HepG2 (cell line): Measurements from ENCODE around the gene PRR5L. TPM values are rescaled to one million over a fixed set of nuclear protein-coding genes. Genes with fewer than 3 reads are reported as not detected.

Source experiments
- GATA4 ChIP-seq: sonication (generic); IDR thresholded peaks from 2 replicates; pipeline ENCODE4 v1.6.1; 2016; ENCODE audit warnings: antibody characterized with exemption, low read depth, borderline replicate concordance
- HMGA1 ChIP-seq: sonication (generic); formaldehyde crosslinking; conservative IDR thresholded peaks from 2 replicates; pipeline ENCODE4 v1.4.0; 2020; ENCODE audit warnings: missing genetic modification reagents
- IRF2 ChIP-seq: IDR thresholded peaks from 2 replicates; pipeline ENCODE4 v1.6.1; 2018; ENCODE audit warnings: missing genetic modification reagents, missing compliant biosample characterization
- MEIS2 ChIP-seq: sonication (generic); formaldehyde crosslinking; IDR thresholded peaks from 2 replicates; pipeline ENCODE4 v1.9.0; 2021; ENCODE audit warnings: mild to moderate bottlenecking, missing genetic modification reagents
- MYC ChIP-seq: sonication (generic); formaldehyde crosslinking; IDR thresholded peaks from 2 replicates; pipeline ENCODE4 v1.9.0; 2021; ENCODE audit warnings: missing genetic modification reagents, borderline replicate concordance
- PAWR ChIP-seq: sonication (generic); formaldehyde crosslinking; IDR thresholded peaks from 2 replicates; pipeline ENCODE4 v1.4.0; 2020; ENCODE audit warnings: missing genetic modification reagents, mild to moderate bottlenecking, borderline replicate concordance
- PLRG1 ChIP-seq: fragments of 450-650 bp; conservative IDR thresholded peaks from 2 replicates; pipeline ENCODE4 v1.6.1; 2016
- SKIL ChIP-seq: sonication (generic); formaldehyde crosslinking; IDR thresholded peaks from 2 replicates; pipeline ENCODE4 v1.8.0; 2022; ENCODE audit warnings: missing genetic modification reagents, mild to moderate bottlenecking, moderate library complexity, borderline replicate concordance
- SMAD9 ChIP-seq: sonication (generic); formaldehyde crosslinking; IDR thresholded peaks from 2 replicates; pipeline ENCODE4 v1.5.1; 2020; ENCODE audit warnings: mild to moderate bottlenecking, missing genetic modification reagents
- ZBTB33 ChIP-seq: sonication (generic); formaldehyde crosslinking; IDR thresholded peaks from 2 replicates; pipeline ENCODE4 v1.4.0; 2020; ENCODE audit warnings: missing genetic modification reagents
- ZFP36L1 ChIP-seq: sonication (generic); formaldehyde crosslinking; IDR thresholded peaks from 2 replicates; pipeline ENCODE4 v1.8.0; 2022; ENCODE audit warnings: mild to moderate bottlenecking, missing genetic modification reagents, moderate library complexity
- ZFP41 ChIP-seq: sonication (generic); formaldehyde crosslinking; IDR thresholded peaks from 2 replicates; pipeline ENCODE4 v1.4.0; 2020; ENCODE audit warnings: mild to moderate bottlenecking, missing genetic modification reagents, borderline replicate concordance
- ZNF276 ChIP-seq: sonication (generic); formaldehyde crosslinking; IDR thresholded peaks from 2 replicates; pipeline ENCODE4 v1.4.0; 2020; ENCODE audit warnings: mild to moderate bottlenecking, low read depth, missing genetic modification reagents
- ZNF747 ChIP-seq: sonication (generic); formaldehyde crosslinking; IDR thresholded peaks from 2 replicates; pipeline ENCODE4 v1.8.1; 2023; ENCODE audit warnings: missing genetic modification reagents, mild to moderate bottlenecking, borderline replicate concordance
- ZSCAN31 ChIP-seq: sonication (generic); formaldehyde crosslinking; IDR thresholded peaks from 2 replicates; pipeline ENCODE4 v1.5.0; 2020; ENCODE audit warnings: low read depth, mild to moderate bottlenecking, missing genetic modification reagents
- ZSCAN5A ChIP-seq: sonication (generic); formaldehyde crosslinking; IDR thresholded peaks from 2 replicates; pipeline ENCODE4 v1.8.0; 2022; ENCODE audit warnings: mild to moderate bottlenecking, missing genetic modification reagents, borderline replicate concordance
- polyA plus RNA-seq, 8 experiments: library from polyadenylated mRNA; depleted of rRNA in 3 of 8; stranded (reverse) in 7 of 8; unstranded in 1 of 8; fragments of >200 nt; fragmentation: Illumina TruSeq in 4 of 8; extraction: Trizol in 4 of 8; gene quantifications; 2 replicates each; pipeline versions ENCODE4 v1.2.1 to v1.2.3, GENCODE V29; 2011 to 2016; ENCODE audit warnings: low read depth in 4 of 8, missing spikeins in 1 of 8, mixed read lengths in 1 of 8; ENCODE audit not compliant: insufficient read depth in 1 of 8
- total RNA-seq, 5 experiments: library from RNA; depleted of rRNA; stranded (reverse); fragments of >200 nt; fragmentation: Illumina TruSeq; extraction: Trizol; gene quantifications; 2 replicates each; pipeline ENCODE4 v1.2.3, GENCODE V29; 2016; ENCODE audit warnings: low read depth in 1 of 5
- TF ChIP-seq, protein P1 (sequence below): IDR thresholded peaks from 2 replicates; pipeline ENCODE4 v1.6.1; 2016; ENCODE audit warnings: missing compliant biosample characterization, missing genetic modification reagents, borderline replicate concordance

Gene PRR5L
- total and polyA plus RNA-seq, 2 of the 13 experiments (the other 11 are each of a cell fraction or from before 2014, with no cell fraction given) = 0.16 TPM; not detected in 1

GRCh38 chr11:36509694-36510593, 213.9 kb downstream of the PRR5L start, which contains the start of gene TRAF6 (continued):
- peak; percentile 81 for TF ChIP-seq ZSCAN5A (CRISPR knock-in tag)
- peak; percentile 82 for TF ChIP-seq MYC (CRISPR knock-in tag)
- TF ChIP-seq, protein P1, sequence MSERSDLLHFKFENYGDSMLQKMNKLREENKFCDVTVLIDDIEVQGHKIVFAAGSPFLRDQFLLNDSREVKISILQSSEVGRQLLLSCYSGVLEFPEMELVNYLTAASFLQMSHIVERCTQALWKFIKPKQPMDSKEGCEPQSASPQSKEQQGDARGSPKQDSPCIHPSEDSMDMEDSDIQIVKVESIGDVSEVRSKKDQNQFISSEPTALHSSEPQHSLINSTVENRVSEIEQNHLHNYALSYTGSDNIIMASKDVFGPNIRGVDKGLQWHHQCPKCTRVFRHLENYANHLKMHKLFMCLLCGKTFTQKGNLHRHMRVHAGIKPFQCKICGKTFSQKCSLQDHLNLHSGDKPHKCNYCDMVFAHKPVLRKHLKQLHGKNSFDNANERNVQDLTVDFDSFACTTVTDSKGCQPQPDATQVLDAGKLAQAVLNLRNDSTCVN (CRISPR knock-in tag) = peak; percentile 72
- 0 out of 2 replicates have a peak, but pooled peaks have one; percentile 57 for TF ChIP-seq GATA4
- TF ChIP-seq ZFP36L1 (CRISPR knock-in tag) = 0 out of 2 replicates have a peak, but pooled peaks have one; percentile 62
- peak; percentile 93 for TF ChIP-seq ZSCAN31 (CRISPR knock-in tag)
- no peak for TF ChIP-seq PAWR
- peak; percentile 72 for TF ChIP-seq ZBTB33 (CRISPR knock-in tag)
- TF ChIP-seq HMGA1 (CRISPR knock-in tag) = no peak
- TF ChIP-seq PLRG1 = no peak
- TF ChIP-seq SMAD9 (CRISPR knock-in tag) = no peak
- TF ChIP-seq ZNF276 (CRISPR knock-in tag) = peak; percentile 90; the same call in 1 of the 2 replicates
- TF ChIP-seq ZNF747 (CRISPR knock-in tag) = peak; percentile 86
- TF ChIP-seq ZFP41 = no peak
- TF ChIP-seq IRF2 (CRISPR knock-in tag) = peak; percentile 74; the same call in 1 of the 2 replicates
- TF ChIP-seq SKIL = no peak
- peak; percentile 85 for TF ChIP-seq MEIS2
